GM12873 (cell line): ENCODE data around the gene PTGES.

ENCODE experiments used
- CTCF ChIP-seq: IDR thresholded peaks from 2 replicates; pipeline ENCODE4 v1.5.1; 2012; ENCODE audit warnings: low read depth, mild to moderate bottlenecking, moderate library complexity, low read length, control low read depth; ENCODE audit not compliant: insufficient read depth; ENCODE audit errors: missing control alignments

Gene PTGES

GRCh38 chr9:129704807-129705206 lies 48.0 kb downstream of the PTGES start:
- TF ChIP-seq CTCF: no peak

GRCh38 chr9:129703667-129704355 lies 49.0 kb downstream of the PTGES start:
- TF ChIP-seq CTCF: no peak

DNA sequence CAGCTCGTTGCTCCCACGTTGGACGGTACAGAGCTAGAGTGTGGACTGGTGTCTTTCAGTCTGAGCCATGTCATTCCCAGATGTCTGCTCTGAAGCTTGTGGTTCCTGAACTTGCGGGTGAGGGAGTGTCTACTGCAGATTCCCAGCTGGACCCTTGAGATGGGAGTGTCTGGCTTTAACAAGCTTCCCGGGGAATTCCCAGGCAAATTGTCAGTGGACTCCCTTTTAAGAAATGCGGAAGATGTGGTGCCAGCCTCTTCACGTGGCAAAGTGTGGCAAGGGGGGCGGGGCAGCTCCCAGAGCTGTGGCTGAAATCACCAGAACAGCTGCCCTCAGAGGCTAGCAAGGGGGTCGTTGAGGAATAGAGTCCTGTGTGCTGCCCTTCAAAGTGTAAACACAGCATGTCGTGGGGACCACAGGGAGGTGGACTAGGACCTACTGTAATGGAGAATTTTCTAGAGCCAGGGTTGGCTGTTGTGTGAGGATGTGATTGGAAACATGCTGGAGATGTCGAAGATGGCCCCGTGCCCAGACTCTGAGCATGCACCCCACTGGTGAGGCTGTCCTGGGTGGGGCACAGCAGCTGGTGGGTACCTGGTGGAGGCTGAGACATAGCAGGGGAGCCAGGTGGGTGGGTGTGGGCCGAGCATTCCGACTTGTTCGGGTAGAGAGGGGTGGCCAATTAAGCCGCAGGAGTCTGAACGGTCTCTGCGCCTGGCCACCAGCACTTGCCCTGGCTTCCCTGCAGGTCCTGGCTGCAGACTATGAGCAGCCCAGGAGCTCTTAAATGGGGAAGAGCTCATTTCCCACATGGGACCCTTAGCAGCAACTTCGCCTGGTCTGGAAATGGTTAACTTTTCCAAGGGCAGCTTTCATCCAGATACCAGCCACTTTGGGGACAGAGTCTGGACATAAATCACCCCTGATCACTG lies 50.0 kb downstream of the PTGES start:
- TF ChIP-seq CTCF: no peak

DNA sequence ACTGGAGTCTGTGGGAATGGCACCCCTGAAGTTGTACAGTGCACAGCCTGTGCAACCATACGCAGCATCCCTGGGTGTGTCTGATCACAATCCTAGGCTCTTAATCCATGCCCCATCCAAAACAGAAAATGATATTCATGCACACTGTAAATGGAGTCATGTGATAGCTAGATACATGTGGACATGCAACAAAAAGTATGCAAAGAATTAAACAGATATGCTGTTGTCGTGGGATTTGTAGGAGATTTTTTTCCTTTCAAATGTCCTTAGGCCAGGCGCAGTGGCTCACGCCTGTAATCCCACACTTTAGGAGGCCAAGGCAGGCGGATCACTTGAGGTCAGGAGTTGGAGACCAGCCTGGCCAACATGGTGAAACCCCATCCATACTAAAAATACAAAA lies 51.3 kb downstream of the PTGES start:
- no peak for TF ChIP-seq CTCF

DNA sequence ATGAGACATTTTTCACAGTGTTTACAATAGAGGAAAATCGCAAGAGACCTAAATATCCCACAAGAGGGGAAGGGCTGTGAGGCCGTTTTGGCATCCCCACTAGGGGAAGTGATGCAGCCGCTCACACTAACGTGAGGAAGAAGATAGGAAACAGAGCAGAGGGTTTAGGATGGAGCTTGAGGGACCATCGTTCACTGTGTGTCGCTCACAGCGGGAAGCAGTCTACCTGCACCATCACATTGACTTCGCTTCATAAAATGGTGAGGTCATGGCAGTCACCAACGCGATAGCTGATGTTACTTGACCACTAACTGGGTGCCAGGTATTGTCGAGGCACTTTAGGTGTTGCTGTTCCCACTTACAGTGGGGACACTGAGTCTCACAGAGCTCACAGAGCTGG lies 51.8 kb downstream of the PTGES start:
- no peak for TF ChIP-seq CTCF

GRCh38 chr9:129698254-129698757 lies 54.5 kb downstream of the PTGES start:
- TF ChIP-seq CTCF: no peak

- no peak for TF ChIP-seq CTCF
Observed at GRCh38 chr9:129697656-129698253, 55.1 kb downstream of the PTGES start.
